A549 (cell line): ENCODE data around the gene MBD3L2. TPM values are rescaled to one million over a fixed set of nuclear protein-coding genes. Genes with fewer than 3 reads are reported as not detected.

Experiments
- ATAC-seq, 2 experiments: fragments of 200-7000 bp in 1 of 2; fragments of >200 bp in 1 of 2; cut with Nextera tagmentation in 1 of 2; cut with Tn5 transposase in 1 of 2; 3 replicates each; pipeline versions ENCODE4 v1.8.0 to v1.9.1; 2018 to 2020; ENCODE audit warnings: mild to moderate bottlenecking in 1 of 2, moderate library complexity in 1 of 2
- CTCF ChIA-PET: fragments of 300-600 bp; sonication (Branson Sonifier 250); formaldehyde crosslinking; extraction: SDS; loops from one replicate; lab custom pipeline; 2021; ENCODE audit warnings: antibody characterized with exemption, inconsistent platforms; lab: Yijun Ruan, JAX
- POLR2A ChIA-PET: fragments of 350-600 bp; formaldehyde crosslinking; extraction: SDS; loops from one replicate; lab custom pipeline; 2021; ENCODE audit warnings: antibody characterized with exemption, inconsistent platforms; lab: Yijun Ruan, JAX
- DNase-seq, 2 experiments: peaks; one replicate each; pipeline versions ENCODE4 v3.0.0 to v3.0.0-alpha.2; 2011 to 2016; ENCODE audit warnings: low read depth in 1 of 2, low spot score in 1 of 2
- FAIRE-seq: peaks from 2 replicates; lab custom pipeline; 2011; peaks lifted over from hg19 to GRCh38; lab: Jason Lieb, UNC
- H3K27ac ChIP-seq, 2 experiments: fragments of >200 bp; sonication (Bioruptor Twin); formaldehyde crosslinking; 3 replicates each; pipeline ENCODE4 v1.5.1; 2016 to 2017
- H3K4me1 ChIP-seq: fragments of >200 bp; sonication (Bioruptor Twin); formaldehyde crosslinking; 3 replicates; pipeline ENCODE4 v1.6.1; 2016
- H3K4me2 ChIP-seq: fragments of >200 bp; sonication (Bioruptor Twin); formaldehyde crosslinking; 3 replicates; pipeline ENCODE4 v1.6.1; 2016
- H3K4me3 ChIP-seq: fragments of >200 bp; sonication (Bioruptor Twin); formaldehyde crosslinking; 3 replicates; pipeline ENCODE4 v1.5.1; 2016
- H3K9me3 ChIP-seq: fragments of >200 bp; sonication (Bioruptor Twin); formaldehyde crosslinking; 3 replicates; pipeline ENCODE4 v1.6.1; 2016
- E2F6 ChIP-seq: IDR thresholded peaks from 2 replicates; pipeline ENCODE4 v1.6.1; 2012; ENCODE audit warnings: low read depth, borderline replicate concordance
- EHF ChIP-seq: fragments of 250-450 bp; sonication (Bioruptor Pico); IDR thresholded peaks from 2 replicates; pipeline ENCODE4 v1.5.0; 2020; ENCODE audit warnings: mild to moderate bottlenecking
- ELK1 ChIP-seq: fragments of 150-350 bp; IDR thresholded peaks from 2 replicates; pipeline ENCODE4 v1.6.1; 2014; ENCODE audit warnings: low read depth, mild to moderate bottlenecking, low read length
- FOSL2 ChIP-seq, 2 experiments: fragments of 450-650 bp in 1 of 2; fragments of >200 bp in 1 of 2; sonication (Bioruptor Twin) in 1 of 2; formaldehyde crosslinking; IDR thresholded peaks; 2 replicates each; pipeline versions ENCODE4 v1.5.0 to v1.6.1; 2016 to 2020; ENCODE audit warnings: mild to moderate bottlenecking in 1 of 2, moderate library complexity in 1 of 2
- GATA3 ChIP-seq: IDR thresholded peaks from 2 replicates; pipeline ENCODE4 v1.6.1; 2012; ENCODE audit warnings: borderline replicate concordance
- HDAC2 ChIP-seq: fragments of 200-600 bp; sonication (generic); IDR thresholded peaks from 2 replicates; pipeline ENCODE4 v1.6.1; 2016
- HEYL ChIP-seq: fragments of 250-450 bp; sonication (Bioruptor Pico); IDR thresholded peaks from 2 replicates; pipeline ENCODE4 v1.8.0; 2021; ENCODE audit warnings: mild to moderate bottlenecking, moderate library complexity
- KDM1A ChIP-seq: fragments of 200-600 bp; sonication (generic); IDR thresholded peaks from 2 replicates; pipeline ENCODE4 v1.6.1; 2016; ENCODE audit warnings: low read depth, mild to moderate bottlenecking
- MAFK ChIP-seq: fragments of 450-650 bp; IDR thresholded peaks from 2 replicates; pipeline ENCODE4 v1.6.1; 2014; ENCODE audit not compliant: partially characterized antibody
- MYC ChIP-seq: IDR thresholded peaks from 2 replicates; pipeline ENCODE4 v1.6.1; 2012; ENCODE audit warnings: mild to moderate bottlenecking, inconsistent platforms, low read length, improper control_type of control experiment, borderline replicate concordance
- PHF8 ChIP-seq: fragments of 200-600 bp; sonication (generic); IDR thresholded peaks from 2 replicates; pipeline ENCODE4 v1.6.1; 2016; ENCODE audit warnings: low read depth, mild to moderate bottlenecking, antibody characterized with exemption, moderate library complexity, borderline replicate concordance
- REST ChIP-seq: fragments of 200-600 bp; sonication (generic); IDR thresholded peaks from 2 replicates; pipeline ENCODE4 v1.6.1; 2016; ENCODE audit warnings: antibody characterized with exemption, mild to moderate bottlenecking, moderate library complexity
- RFX5 ChIP-seq: fragments of 450-650 bp; IDR thresholded peaks from 2 replicates; pipeline ENCODE4 v1.7.1; 2014; ENCODE audit warnings: antibody characterized with exemption, mild to moderate bottlenecking, moderate library complexity
- RNF2 ChIP-seq: fragments of 200-600 bp; sonication (generic); IDR thresholded peaks from 2 replicates; pipeline ENCODE4 v1.6.1; 2016; ENCODE audit warnings: low read depth, mild to moderate bottlenecking, antibody characterized with exemption, moderate library complexity, borderline replicate concordance
- TP53 ChIP-seq: fragments of 250-450 bp; sonication (Bioruptor Pico); IDR thresholded peaks from 2 replicates; pipeline ENCODE4 v1.5.0; 2021; ENCODE audit warnings: mild to moderate bottlenecking, moderate library complexity
- ZC3H11A ChIP-seq: fragments of 450-650 bp; IDR thresholded peaks from 2 replicates; pipeline ENCODE4 v1.6.1; 2014; ENCODE audit warnings: antibody characterized with exemption, mild to moderate bottlenecking
- WGBS: methylation state at CpG from one replicate; pipeline ENCODE4 v1.1.6; 2017; ENCODE audit errors: missing lambda C conversion rate; 5-methylcytosine and 5-hydroxymethylcytosine counted together
- polyA plus RNA-seq, 4 experiments: library from polyadenylated mRNA; depleted of rRNA in 3 of 4; stranded (reverse); fragments of >200 nt; fragmentation: RNase III in 1 of 4; extraction: RNeasy Plus Mini Kit Qiagen cat#74134 plus additional on column Dnase treatment in 1 of 4; gene quantifications; 2 replicates in 3 of 4; 3 replicates in 1 of 4; pipeline ENCODE4 v1.2.3, GENCODE V29; 2011 to 2017

The MBD3L2 gene
- polyA plus RNA-seq, 2 of the 4 experiments (the other 2 are of a cell fraction): not detected

GRCh38 chr19:7078008-7078407 lies 28.9 kb downstream of the MBD3L2 start:
- POLR2A ChIA-PET: no interaction called here
- Histone ChIP-seq H3K4me1 (no peaks in the 10 kb centered on the region), H3K4me2 (no peak overlapping the region)
- WGBS: 92% methylated on average over 2 of the region's 2 CpGs
- TF ChIP-seq E2F6 (no peak), TP53 (no peak), FOSL2 (IDR thresholded peaks at IDR 0.05) (no peak), FOSL2 (CRISPR knock-in tag; IDR thresholded peaks at IDR 0.05) (0 out of 2 replicates have a peak, but pooled peaks have one; percentile 22)
- TF ChIP-seq, all 56 proteins: peak for 1
- FAIRE-seq (no peak), ATAC-seq (no peak), DNase-seq (peak in 1 of 2 experiments; percentile 33)
- H3K9me3 ChIP-seq: peaks cover 83% of the 10 kb centered on the region
- CTCF ChIA-PET: no interaction called here
- no peak overlapping the region for H3K27ac ChIP-seq
- H3K4me3 ChIP-seq: no peak overlapping the region

- FAIRE-seq: no peak
- ChIA-PET CTCF (no interaction called here), POLR2A (no interaction called here)
- Histone ChIP-seq H3K9me3 (peaks cover 94% of the 10 kb centered on the region), H3K4me3 (no peak overlapping the region), H3K27ac (no peak overlapping the region), H3K4me1 (no peaks in the 10 kb centered on the region), H3K4me2 (no peak overlapping the region)
- peak in 1 of 2 experiments; percentile 64 for DNase-seq
- TF ChIP-seq MYC: no peak
- TF ChIP-seq REST: peak; percentile 24; the same call in 1 of the 2 replicates
- peak; percentile 73; the same call in 1 of the 2 replicates for TF ChIP-seq KDM1A
- peak; percentile 18; the same call in 1 of the 2 replicates for TF ChIP-seq GATA3
- ATAC-seq: no peak
- 90% methylated on average over 15 of the region's 15 CpGs for WGBS
Observed at GRCh38 chr19:7083076-7083956, 34.2 kb downstream of the MBD3L2 start.

GRCh38 chr19:7088999-7089398 lies 39.9 kb downstream of the MBD3L2 start:
- ATAC-seq: no peak
- Histone ChIP-seq H3K9me3 (peaks cover 72% of the 10 kb centered on the region), H3K27ac (no peak overlapping the region), H3K4me3 (no peak overlapping the region), H3K4me2 (no peak overlapping the region), H3K4me1 (no peaks in the 10 kb centered on the region)
- no peak for DNase-seq
- ChIA-PET CTCF (no interaction called here), POLR2A (no interaction called here)
- no peak for FAIRE-seq
- whole genome bisulfite sequencing: 66% methylated on average over 6 of the region's 6 CpGs
- TF ChIP-seq RNF2 (no peak), ZC3H11A (no peak), EHF (no peak), ELK1 (no peak), HDAC2 (no peak), RFX5 (no peak), MAFK (no peak), KDM1A (no peak), HEYL (CRISPR knock-in tag) (no peak), PHF8 (no peak)
